HFF-Myc (cell line): Measurements from ENCODE around the gene IL36RN.

Experiments
- DNase-seq: peaks from one replicate; pipeline ENCODE4 v3.0.0-alpha.2; 2011; ENCODE audit warnings: low read depth; ENCODE audit errors: extremely low read depth
- H3K4me3 ChIP-seq: replicated peaks from 2 replicates; pipeline ENCODE4 v1.5.1; 2011; ENCODE audit warnings: low read depth, mild to moderate bottlenecking, control low read depth, low read length
- TF ChIP-seq, protein P1 (sequence below): IDR thresholded peaks from 2 replicates; pipeline ENCODE4 v1.5.1; 2012; ENCODE audit warnings: mild to moderate bottlenecking, low read depth, low read length, control low read depth; ENCODE audit errors: missing control alignments

The IL36RN gene

DNA sequence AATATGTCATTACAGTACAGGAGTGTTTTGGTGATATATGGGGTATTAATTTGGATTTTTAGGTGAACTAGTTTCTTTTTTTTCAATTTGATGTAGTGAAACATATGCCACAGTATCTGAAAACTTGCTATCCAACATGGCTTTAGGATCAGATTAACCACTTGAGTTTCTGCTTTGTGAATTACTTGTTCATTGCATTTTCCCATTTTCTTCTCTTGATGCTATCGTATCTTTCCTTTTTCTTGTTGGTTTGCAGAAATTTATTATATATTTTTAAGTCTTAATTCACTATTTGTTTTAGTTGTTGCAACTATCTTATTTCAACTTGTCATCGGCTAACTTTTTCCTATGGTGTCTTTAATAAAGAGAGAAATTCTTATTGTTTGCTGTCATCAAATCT, 44.9 kb upstream of the IL36RN start:
- H3K4me3 ChIP-seq, result no peak overlapping the region
- TF ChIP-seq, protein P1, sequence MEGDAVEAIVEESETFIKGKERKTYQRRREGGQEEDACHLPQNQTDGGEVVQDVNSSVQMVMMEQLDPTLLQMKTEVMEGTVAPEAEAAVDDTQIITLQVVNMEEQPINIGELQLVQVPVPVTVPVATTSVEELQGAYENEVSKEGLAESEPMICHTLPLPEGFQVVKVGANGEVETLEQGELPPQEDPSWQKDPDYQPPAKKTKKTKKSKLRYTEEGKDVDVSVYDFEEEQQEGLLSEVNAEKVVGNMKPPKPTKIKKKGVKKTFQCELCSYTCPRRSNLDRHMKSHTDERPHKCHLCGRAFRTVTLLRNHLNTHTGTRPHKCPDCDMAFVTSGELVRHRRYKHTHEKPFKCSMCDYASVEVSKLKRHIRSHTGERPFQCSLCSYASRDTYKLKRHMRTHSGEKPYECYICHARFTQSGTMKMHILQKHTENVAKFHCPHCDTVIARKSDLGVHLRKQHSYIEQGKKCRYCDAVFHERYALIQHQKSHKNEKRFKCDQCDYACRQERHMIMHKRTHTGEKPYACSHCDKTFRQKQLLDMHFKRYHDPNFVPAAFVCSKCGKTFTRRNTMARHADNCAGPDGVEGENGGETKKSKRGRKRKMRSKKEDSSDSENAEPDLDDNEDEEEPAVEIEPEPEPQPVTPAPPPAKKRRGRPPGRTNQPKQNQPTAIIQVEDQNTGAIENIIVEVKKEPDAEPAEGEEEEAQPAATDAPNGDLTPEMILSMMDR, result no peak
- DNase-seq, result no peak

DNA sequence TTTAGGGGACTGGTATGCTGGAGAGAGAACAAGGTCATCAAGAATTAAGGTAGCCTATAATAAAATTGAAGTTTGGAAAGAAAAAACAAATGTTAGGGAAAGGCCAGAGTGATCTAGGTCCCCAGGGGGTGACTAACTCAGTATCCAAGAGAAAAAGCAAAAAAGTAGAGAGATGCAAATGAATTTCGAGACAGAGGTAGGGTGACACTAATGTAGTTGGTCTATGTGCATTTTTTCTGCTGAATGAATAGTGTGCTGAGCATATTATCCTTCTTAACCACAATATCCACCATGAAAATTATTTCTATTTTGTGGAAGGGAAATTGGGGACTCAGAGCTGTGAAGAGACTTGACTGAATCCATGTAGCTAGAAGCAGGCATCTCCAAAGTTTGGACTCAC, 44.0 kb upstream of the IL36RN start:
- TF ChIP-seq, protein P1, result no peak
- DNase-seq, result no peak
- no peak overlapping the region for H3K4me3 ChIP-seq

DNA sequence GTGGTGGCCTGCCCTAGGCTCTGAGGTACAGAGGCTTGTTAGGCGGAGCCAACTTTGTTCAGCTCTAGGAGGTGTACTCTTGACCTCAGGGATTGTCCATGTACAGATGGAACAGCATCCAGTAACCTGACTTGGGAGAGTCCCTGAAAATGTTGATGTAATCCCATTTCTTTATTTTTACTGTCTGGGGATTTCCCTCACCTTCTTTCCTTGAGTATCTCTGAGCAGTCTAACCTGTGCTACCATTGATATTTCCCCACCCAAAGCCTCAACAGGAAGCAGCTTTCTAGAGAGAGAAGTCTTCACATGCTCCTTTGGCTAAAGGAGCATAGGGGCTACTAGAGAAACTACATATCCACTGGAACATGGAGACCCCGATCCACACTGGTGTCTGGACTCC, 43.3 kb upstream of the IL36RN start:
- no peak overlapping the region for H3K4me3 ChIP-seq
- DNase-seq, result no peak
- TF ChIP-seq, protein P1, result no peak

DNA sequence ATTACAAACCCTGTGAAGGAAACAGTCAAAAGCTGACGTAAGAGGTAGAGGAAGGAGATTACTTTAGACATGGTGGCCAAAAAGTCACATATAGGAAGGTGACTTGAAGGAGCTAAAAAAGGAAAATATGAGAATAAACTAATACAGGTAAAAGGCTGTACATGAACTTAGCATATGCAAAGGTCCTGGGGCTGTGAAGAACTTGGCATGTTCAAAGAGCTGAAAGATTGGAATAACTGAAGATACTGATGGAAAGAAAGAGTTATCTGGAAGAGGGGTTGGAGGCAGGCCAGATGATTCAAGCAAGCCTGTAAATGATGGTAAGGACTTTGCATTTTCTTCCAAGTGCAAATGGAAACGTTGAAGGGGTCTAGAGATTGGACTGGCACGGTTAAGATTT, 40.5 kb upstream of the IL36RN start:
- TF ChIP-seq, protein P1, result no peak
- DNase-seq, result no peak
- H3K4me3 ChIP-seq, result no peak overlapping the region

DNA sequence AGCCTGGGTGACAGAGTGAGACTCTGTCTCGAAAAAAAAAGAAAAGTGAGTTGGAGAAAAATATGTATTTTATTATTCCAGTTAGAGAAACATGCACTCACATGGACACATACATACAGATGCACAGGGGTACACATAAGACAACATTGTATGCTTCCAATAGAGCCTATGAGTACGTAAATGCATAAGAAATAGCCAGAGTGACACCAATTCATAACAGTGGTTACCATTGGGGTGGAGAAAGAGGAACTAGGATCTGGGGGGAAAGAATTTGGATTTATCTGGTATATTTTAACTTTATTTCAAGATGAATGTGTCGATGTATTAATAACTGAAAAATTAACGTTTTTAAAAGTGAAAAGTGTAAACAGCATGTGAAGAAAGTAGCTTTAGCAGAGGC, 37.7 kb upstream of the IL36RN start:
- DNase-seq, result no peak
- TF ChIP-seq, protein P1, result no peak
- no peak overlapping the region for H3K4me3 ChIP-seq

DNA sequence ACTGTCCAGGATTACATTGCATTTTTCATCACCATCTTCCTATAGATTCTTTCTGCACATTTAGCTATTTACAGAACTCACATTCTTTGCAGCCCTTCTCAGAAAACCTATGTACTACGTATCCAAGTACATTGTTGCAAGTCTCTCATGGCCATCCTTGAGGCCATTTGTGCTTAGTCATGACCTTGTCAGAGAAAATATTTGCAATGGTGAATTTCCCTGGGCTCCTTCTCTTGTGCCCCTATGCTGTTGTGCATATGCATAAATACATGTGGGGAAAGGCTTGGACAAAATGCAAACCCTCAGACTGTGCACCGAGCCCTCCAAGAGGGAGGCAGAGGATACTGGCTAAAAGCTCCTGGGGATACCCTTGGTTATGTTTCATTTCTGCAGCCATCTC, 34.2 kb upstream of the IL36RN start:
- DNase-seq, result no peak
- TF ChIP-seq, protein P1, result no peak

DNA sequence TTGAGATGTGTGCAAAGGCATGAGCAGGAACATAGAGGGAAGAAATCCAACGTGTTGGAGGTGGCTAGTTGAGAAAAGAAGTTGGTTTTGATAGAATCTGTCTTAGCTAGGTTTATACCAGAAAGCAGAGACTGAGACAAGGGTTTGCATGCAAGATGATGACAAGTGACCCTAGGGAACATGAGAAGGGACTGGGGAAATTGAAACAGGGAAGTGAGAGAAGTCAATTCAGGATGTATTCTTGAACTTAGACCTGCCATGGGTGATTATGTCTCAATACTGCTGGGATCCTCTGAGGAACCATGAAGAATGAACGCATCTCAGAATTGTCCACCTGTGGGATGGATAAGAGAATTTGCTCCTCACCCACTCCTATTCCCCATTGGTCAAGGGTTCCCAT, 33.3 kb upstream of the IL36RN start:
- no peak overlapping the region for H3K4me3 ChIP-seq

More for the DNA sequence above, 34.2 kb upstream of the IL36RN start:
- no peak overlapping the region for H3K4me3 ChIP-seq

More for the DNA sequence above, 33.3 kb upstream of the IL36RN start:
- TF ChIP-seq, protein P1, result no peak
- DNase-seq, result no peak
